NCI-H2227 treated with DMSO at 0.1 percent for 48 hours (cell line): Measurements from ENCODE around the gene LYPD5.

Experiments used
- DNase-seq: peaks from one replicate; lab custom pipeline; 2025; lab: John Stamatoyannopoulos, UW

Gene LYPD5

GRCh38 chr19:43751466-43752220 lies 50.6 kb downstream of the LYPD5 start:
- no peak for DNase-seq

GRCh38 chr19:43749898-43750297 lies 52.3 kb downstream of the LYPD5 start:
- DNase-seq = no peak

- DNase-seq = no peak
Observed at GRCh38 chr19:43749152-43749551, 53.1 kb downstream of the LYPD5 start.

GRCh38 chr19:43748685-43749084 lies 53.6 kb downstream of the LYPD5 start:
- no peak for DNase-seq

GRCh38 chr19:43748205-43748594 lies 54.0 kb downstream of the LYPD5 start:
- no peak for DNase-seq

- DNase-seq = no peak
Observed at GRCh38 chr19:43747557-43748204, 54.6 kb downstream of the LYPD5 start.
